HepG2 (cell line): Measurements from ENCODE around the gene PIK3R1. TPM values are rescaled to one million over a fixed set of nuclear protein-coding genes. Genes with fewer than 3 reads are reported as not detected.

ENCODE experiments used
- ATF7-NPFF ChIP-seq: sonication (generic); formaldehyde crosslinking; IDR thresholded peaks from 2 replicates; pipeline ENCODE4 v1.8.1; 2023; ENCODE audit warnings: mild to moderate bottlenecking, low read depth, missing genetic modification reagents, moderate library complexity
- BRCA1 ChIP-seq: sonication (generic); formaldehyde crosslinking; IDR thresholded peaks from 2 replicates; pipeline ENCODE4 v1.4.0; 2020; ENCODE audit warnings: missing genetic modification reagents
- FOXA1 ChIP-seq, 2 experiments: fragments of 450-650 bp in 1 of 2; sonication (generic) in 1 of 2; formaldehyde crosslinking in 1 of 2; IDR thresholded peaks; 2 replicates each; pipeline versions ENCODE4 v1.4.0 to v1.6.1; 2016 to 2020; ENCODE audit warnings: missing genetic modification reagents in 1 of 2
- GABPB1 ChIP-seq: IDR thresholded peaks from 2 replicates; pipeline ENCODE4 v1.6.1; 2016; ENCODE audit warnings: mild to moderate bottlenecking, missing genetic modification reagents, moderate library complexity, missing compliant biosample characterization
- GATA4 ChIP-seq: sonication (generic); IDR thresholded peaks from 2 replicates; pipeline ENCODE4 v1.6.1; 2016; ENCODE audit warnings: antibody characterized with exemption, low read depth, borderline replicate concordance
- KAT7 ChIP-seq: IDR thresholded peaks from 2 replicates; pipeline ENCODE4 v1.6.1; 2018; ENCODE audit warnings: borderline replicate concordance, missing compliant biosample characterization
- KDM1A ChIP-seq: IDR thresholded peaks from 2 replicates; pipeline ENCODE4 v1.6.1; 2016; ENCODE audit warnings: missing compliant biosample characterization
- KLF16 ChIP-seq, 2 experiments: sonication (generic) in 1 of 2; formaldehyde crosslinking in 1 of 2; IDR thresholded peaks; 2 replicates each; pipeline versions ENCODE4 v1.6.1 to v1.8.0; 2016 to 2023; ENCODE audit warnings: missing genetic modification reagents in 2 of 2, missing compliant biosample characterization in 1 of 2
- NCOA2 ChIP-seq: sonication (generic); formaldehyde crosslinking; IDR thresholded peaks from 2 replicates; pipeline ENCODE4 v1.8.0; 2022; ENCODE audit warnings: inconsistent platforms
- NFE2L2 ChIP-seq: fragments of 150-350 bp; IDR thresholded peaks from 2 replicates; pipeline ENCODE4 v1.6.1; 2014; ENCODE audit warnings: low read length
- RBFOX2 ChIP-seq: fragments of 200-400 bp; formaldehyde crosslinking; IDR thresholded peaks from 2 replicates; pipeline ENCODE4 v1.6.1; 2017; ENCODE audit warnings: low read depth, mild to moderate bottlenecking, low read length
- RBM39 ChIP-seq: fragments of 200-400 bp; formaldehyde crosslinking; IDR thresholded peaks from one replicate; pipeline ENCODE4 v1.6.1; 2018; ENCODE audit warnings: antibody characterized with exemption, mild to moderate bottlenecking, low read depth, low read length; ENCODE audit not compliant: poor library complexity, severe bottlenecking
- SAP130 ChIP-seq: IDR thresholded peaks from 2 replicates; pipeline ENCODE4 v1.6.1; 2016; ENCODE audit warnings: low read depth
- SP4 ChIP-seq: sonication (generic); formaldehyde crosslinking; IDR thresholded peaks from 2 replicates; pipeline ENCODE4 v1.8.1; 2023; ENCODE audit warnings: mild to moderate bottlenecking, missing genetic modification reagents
- SSRP1 ChIP-seq: IDR thresholded peaks from 2 replicates; pipeline ENCODE4 v1.6.1; 2016; ENCODE audit warnings: control low read depth
- TARDBP ChIP-seq: sonication (generic); formaldehyde crosslinking; IDR thresholded peaks from 2 replicates; pipeline ENCODE4 v1.8.0; 2022; ENCODE audit warnings: mild to moderate bottlenecking, missing genetic modification reagents
- TBX3 ChIP-seq: fragments of 450-650 bp; IDR thresholded peaks from 2 replicates; pipeline ENCODE4 v1.6.1; 2017; ENCODE audit warnings: antibody characterized with exemption, mild to moderate bottlenecking, inconsistent platforms, borderline replicate concordance
- ZBTB8A ChIP-seq: sonication (generic); formaldehyde crosslinking; IDR thresholded peaks from 2 replicates; pipeline ENCODE4 v1.4.0; 2020; ENCODE audit warnings: mild to moderate bottlenecking, low read depth, missing genetic modification reagents, borderline replicate concordance
- ZNF205 ChIP-seq: IDR thresholded peaks from 2 replicates; pipeline ENCODE4 v1.6.1; 2018; ENCODE audit warnings: missing biosample characterization, missing genetic modification reagents
- ZNF451 ChIP-seq: sonication (generic); formaldehyde crosslinking; IDR thresholded peaks from 2 replicates; pipeline ENCODE4 v1.5.0; 2020; ENCODE audit warnings: mild to moderate bottlenecking, missing genetic modification reagents
- ZNF546 ChIP-seq: sonication (generic); formaldehyde crosslinking; conservative IDR thresholded peaks from 2 replicates; pipeline ENCODE4 v1.8.1; 2023; ENCODE audit warnings: mild to moderate bottlenecking, missing genetic modification reagents
- ZNF891 ChIP-seq: sonication (generic); formaldehyde crosslinking; IDR thresholded peaks from 2 replicates; pipeline ENCODE4 v1.5.0; 2020; ENCODE audit warnings: mild to moderate bottlenecking, missing genetic modification reagents
- polyA plus RNA-seq, 8 experiments: library from polyadenylated mRNA; depleted of rRNA in 3 of 8; stranded (reverse) in 7 of 8; unstranded in 1 of 8; fragments of >200 nt; fragmentation: Illumina TruSeq in 4 of 8; extraction: Trizol in 4 of 8; gene quantifications; 2 replicates each; pipeline versions ENCODE4 v1.2.1 to v1.2.3, GENCODE V29; 2011 to 2016; ENCODE audit warnings: low read depth in 4 of 8, missing spikeins in 1 of 8, mixed read lengths in 1 of 8; ENCODE audit not compliant: insufficient read depth in 1 of 8
- total RNA-seq, 5 experiments: library from RNA; depleted of rRNA; stranded (reverse); fragments of >200 nt; fragmentation: Illumina TruSeq; extraction: Trizol; gene quantifications; 2 replicates each; pipeline ENCODE4 v1.2.3, GENCODE V29; 2016; ENCODE audit warnings: low read depth in 1 of 5
- TF ChIP-seq, protein P1 (sequence below): sonication (generic); formaldehyde crosslinking; IDR thresholded peaks from 2 replicates; pipeline ENCODE4 v1.8.0; 2022; ENCODE audit warnings: mild to moderate bottlenecking, missing genetic modification reagents, moderate library complexity
- TF ChIP-seq, protein P2 (sequence below), 2 experiments: fragments of 450-650 bp in 1 of 2; sonication (generic) in 1 of 2; formaldehyde crosslinking; IDR thresholded peaks; 2 replicates each; pipeline versions ENCODE4 v1.5.0 to v1.8.0; 2020 to 2022; ENCODE audit warnings: mild to moderate bottlenecking in 1 of 2, missing genetic modification reagents in 1 of 2
- TF ChIP-seq, protein P3 (sequence below): sonication (generic); formaldehyde crosslinking; IDR thresholded peaks from 2 replicates; pipeline ENCODE4 v1.4.0; 2020; ENCODE audit warnings: missing genetic modification reagents

Gene PIK3R1
- total and polyA plus RNA-seq, 2 of the 13 experiments (the other 11 are each of a cell fraction or from before 2014, with no cell fraction given), result 8.4 to 21.3 TPM

DNA sequence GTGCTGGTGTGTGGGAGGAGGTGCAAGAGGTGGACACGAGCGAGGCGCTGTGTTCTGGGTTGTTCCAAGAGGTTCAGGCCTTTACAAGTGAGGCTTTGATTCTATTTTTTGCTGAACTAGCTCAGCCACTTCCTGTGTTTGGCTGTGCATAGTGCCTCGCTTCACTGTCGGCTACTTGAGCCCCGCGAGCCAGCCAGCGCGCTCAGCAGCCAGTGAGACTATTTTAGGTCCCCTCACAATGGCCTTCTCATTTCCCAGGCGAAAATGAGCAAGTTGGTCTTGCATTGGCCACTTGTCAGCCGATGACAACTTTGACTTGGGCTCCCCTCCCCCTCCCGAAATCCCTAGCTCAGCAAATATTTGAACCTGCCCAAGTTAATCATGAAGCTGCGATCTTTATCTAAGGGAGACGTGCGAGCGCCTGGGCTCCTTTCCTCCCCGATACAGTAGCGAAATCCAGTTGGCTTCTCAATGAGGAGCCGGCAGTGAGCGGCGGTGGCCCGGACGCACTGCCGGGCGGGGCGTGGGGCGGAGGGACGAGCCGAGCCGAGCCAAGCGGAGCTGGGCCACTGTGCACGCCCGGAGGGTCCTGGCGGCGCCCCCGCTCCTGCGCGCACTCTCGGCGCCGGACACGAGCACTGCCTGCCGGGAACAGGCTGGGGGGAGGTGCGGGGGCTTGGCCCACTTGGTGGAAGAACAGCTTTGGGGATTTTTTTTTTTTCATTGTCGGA lies 72.6 kb downstream of the PIK3R1 start (continued):
- TF ChIP-seq ZNF546 (CRISPR knock-in tag), result no peak
- TF ChIP-seq, protein P1, sequence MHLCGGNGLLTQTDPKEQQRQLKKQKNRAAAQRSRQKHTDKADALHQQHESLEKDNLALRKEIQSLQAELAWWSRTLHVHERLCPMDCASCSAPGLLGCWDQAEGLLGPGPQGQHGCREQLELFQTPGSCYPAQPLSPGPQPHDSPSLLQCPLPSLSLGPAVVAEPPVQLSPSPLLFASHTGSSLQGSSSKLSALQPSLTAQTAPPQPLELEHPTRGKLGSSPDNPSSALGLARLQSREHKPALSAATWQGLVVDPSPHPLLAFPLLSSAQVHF (CRISPR knock-in tag), result no peak
- TF ChIP-seq GABPB1, result peak; percentile 68
- peak; percentile 44; the same call in 1 of the 2 replicates for TF ChIP-seq GATA4
- TF ChIP-seq, protein P2, sequence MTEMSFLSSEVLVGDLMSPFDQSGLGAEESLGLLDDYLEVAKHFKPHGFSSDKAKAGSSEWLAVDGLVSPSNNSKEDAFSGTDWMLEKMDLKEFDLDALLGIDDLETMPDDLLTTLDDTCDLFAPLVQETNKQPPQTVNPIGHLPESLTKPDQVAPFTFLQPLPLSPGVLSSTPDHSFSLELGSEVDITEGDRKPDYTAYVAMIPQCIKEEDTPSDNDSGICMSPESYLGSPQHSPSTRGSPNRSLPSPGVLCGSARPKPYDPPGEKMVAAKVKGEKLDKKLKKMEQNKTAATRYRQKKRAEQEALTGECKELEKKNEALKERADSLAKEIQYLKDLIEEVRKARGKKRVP (CRISPR knock-in tag; IDR thresholded peaks at IDR 0.05), result no peak
- peak; percentile 77; the same call in 1 of the 2 replicates for TF ChIP-seq ZNF205 (CRISPR knock-in tag)
- no peak for TF ChIP-seq TBX3
- TF ChIP-seq ZNF451 (CRISPR knock-in tag), result no peak
- TF ChIP-seq BRCA1 (CRISPR knock-in tag), result no peak
- TF ChIP-seq NFE2L2, result no peak
- TF ChIP-seq SP4, result peak; percentile 55; the same call in 1 of the 2 replicates
- peak in 1 of 2 experiments; percentile 27; a peak in 1 of 4 replicates for TF ChIP-seq KLF16 (CRISPR knock-in tag; IDR thresholded peaks at IDR 0.05)
- TF ChIP-seq, protein P3, sequence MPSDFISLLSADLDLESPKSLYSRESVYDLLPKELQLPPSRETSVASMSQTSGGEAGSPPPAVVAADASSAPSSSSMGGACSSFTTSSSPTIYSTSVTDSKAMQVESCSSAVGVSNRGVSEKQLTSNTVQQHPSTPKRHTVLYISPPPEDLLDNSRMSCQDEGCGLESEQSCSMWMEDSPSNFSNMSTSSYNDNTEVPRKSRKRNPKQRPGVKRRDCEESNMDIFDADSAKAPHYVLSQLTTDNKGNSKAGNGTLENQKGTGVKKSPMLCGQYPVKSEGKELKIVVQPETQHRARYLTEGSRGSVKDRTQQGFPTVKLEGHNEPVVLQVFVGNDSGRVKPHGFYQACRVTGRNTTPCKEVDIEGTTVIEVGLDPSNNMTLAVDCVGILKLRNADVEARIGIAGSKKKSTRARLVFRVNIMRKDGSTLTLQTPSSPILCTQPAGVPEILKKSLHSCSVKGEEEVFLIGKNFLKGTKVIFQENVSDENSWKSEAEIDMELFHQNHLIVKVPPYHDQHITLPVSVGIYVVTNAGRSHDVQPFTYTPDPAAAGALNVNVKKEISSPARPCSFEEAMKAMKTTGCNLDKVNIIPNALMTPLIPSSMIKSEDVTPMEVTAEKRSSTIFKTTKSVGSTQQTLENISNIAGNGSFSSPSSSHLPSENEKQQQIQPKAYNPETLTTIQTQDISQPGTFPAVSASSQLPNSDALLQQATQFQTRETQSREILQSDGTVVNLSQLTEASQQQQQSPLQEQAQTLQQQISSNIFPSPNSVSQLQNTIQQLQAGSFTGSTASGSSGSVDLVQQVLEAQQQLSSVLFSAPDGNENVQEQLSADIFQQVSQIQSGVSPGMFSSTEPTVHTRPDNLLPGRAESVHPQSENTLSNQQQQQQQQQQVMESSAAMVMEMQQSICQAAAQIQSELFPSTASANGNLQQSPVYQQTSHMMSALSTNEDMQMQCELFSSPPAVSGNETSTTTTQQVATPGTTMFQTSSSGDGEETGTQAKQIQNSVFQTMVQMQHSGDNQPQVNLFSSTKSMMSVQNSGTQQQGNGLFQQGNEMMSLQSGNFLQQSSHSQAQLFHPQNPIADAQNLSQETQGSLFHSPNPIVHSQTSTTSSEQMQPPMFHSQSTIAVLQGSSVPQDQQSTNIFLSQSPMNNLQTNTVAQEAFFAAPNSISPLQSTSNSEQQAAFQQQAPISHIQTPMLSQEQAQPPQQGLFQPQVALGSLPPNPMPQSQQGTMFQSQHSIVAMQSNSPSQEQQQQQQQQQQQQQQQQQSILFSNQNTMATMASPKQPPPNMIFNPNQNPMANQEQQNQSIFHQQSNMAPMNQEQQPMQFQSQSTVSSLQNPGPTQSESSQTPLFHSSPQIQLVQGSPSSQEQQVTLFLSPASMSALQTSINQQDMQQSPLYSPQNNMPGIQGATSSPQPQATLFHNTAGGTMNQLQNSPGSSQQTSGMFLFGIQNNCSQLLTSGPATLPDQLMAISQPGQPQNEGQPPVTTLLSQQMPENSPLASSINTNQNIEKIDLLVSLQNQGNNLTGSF (CRISPR knock-in tag), result no peak
- no peak for TF ChIP-seq KDM1A (CRISPR knock-in tag)
- peak; percentile 70; the same call in 1 of the 2 replicates for TF ChIP-seq ZNF891
- TF ChIP-seq NCOA2, result peak; percentile 63
- peak; percentile 70 for TF ChIP-seq RBM39
- TF ChIP-seq SAP130 (CRISPR knock-in tag), result peak; percentile 70; the same call in 1 of the 2 replicates
- TF ChIP-seq ATF7-NPFF, result peak; percentile 39; the same call in 1 of the 2 replicates
- TF ChIP-seq SSRP1, result no peak
- no peak for TF ChIP-seq ZBTB8A (CRISPR knock-in tag)
- TF ChIP-seq KAT7 (CRISPR knock-in tag), result no peak
- no peak for TF ChIP-seq FOXA1 (IDR thresholded peaks at IDR 0.05)
- TF ChIP-seq FOXA1 (CRISPR knock-in tag; IDR thresholded peaks at IDR 0.05), result 0 out of 2 replicates have a peak, but pooled peaks have one; percentile 2
- peak; percentile 63; the same call in 1 of the 2 replicates for TF ChIP-seq TARDBP
- peak; percentile 91 for TF ChIP-seq RBFOX2
